Activated CD4-positive, alpha-beta T cell treated with anti-CD3 and anti-CD28 coated beads for 24 hours (primary cell): ENCODE measurements around the gene CBX6.
"Not testable (repeated sequence)": the region's sequence is repeated elsewhere in the genome, so short reads cannot be mapped to it uniquely, and the experiment has no call there.

Experiments
- DNase-seq, 2 donors: peaks; one replicate each; pipeline ENCODE4 v3.0.0-alpha.2; 2020; ENCODE audit warnings: low read depth in 2 of 2

CBX6 gene

GRCh38 chr22:38861170-38861876, 10.7 kb downstream of the CBX6 start:
- DNase-seq = no peak

GRCh38 chr22:38860283-38861169, 11.5 kb downstream of the CBX6 start:
- DNase-seq = no peak

GRCh38 chr22:38859581-38860282, 12.3 kb downstream of the CBX6 start:
- no peak for DNase-seq

GRCh38 chr22:38858492-38858891, 13.5 kb downstream of the CBX6 start:
- DNase-seq = no peak

GRCh38 chr22:38854476-38854875, 17.5 kb downstream of the CBX6 start:
- not testable (repeated sequence) for DNase-seq

- not testable (repeated sequence) for DNase-seq
These were observed 18.1 kb downstream of the CBX6 start for GRCh38 chr22:38853883-38854282.

- no peak for DNase-seq
These were observed 18.8 kb downstream of the CBX6 start for GRCh38 chr22:38853196-38853651.

GRCh38 chr22:38852522-38852921, 19.5 kb downstream of the CBX6 start:
- DNase-seq = no peak

GRCh38 chr22:38850941-38851849, 20.8 kb downstream of the CBX6 start:
- no peak for DNase-seq

- no peak for DNase-seq
These were observed 21.6 kb downstream of the CBX6 start for GRCh38 chr22:38850399-38850798.

GRCh38 chr22:38849811-38850210, 22.2 kb downstream of the CBX6 start:
- DNase-seq = no peak

- DNase-seq = no peak
These were observed 25.6 kb downstream of the CBX6 start for GRCh38 chr22:38846412-38846811.

GRCh38 chr22:38845004-38845740, 26.8 kb downstream of the CBX6 start:
- no peak for DNase-seq

GRCh38 chr22:38844315-38845003, 27.6 kb downstream of the CBX6 start:
- DNase-seq = no peak

- no peak for DNase-seq
These were observed 28.2 kb downstream of the CBX6 start, which contains the start of gene NPTXR for GRCh38 chr22:38843657-38844314. TSS of gene NPTXR (minus strand) at chr22:38844028.

GRCh38 chr22:38843201-38843656, 28.8 kb downstream of the CBX6 start:
- no peak for DNase-seq

- no peak for DNase-seq
These were observed 29.4 kb downstream of the CBX6 start for GRCh38 chr22:38842512-38843200.

- no peak for DNase-seq
These were observed 30.4 kb downstream of the CBX6 start for GRCh38 chr22:38841635-38842034.

- no peak for DNase-seq
These were observed 30.8 kb downstream of the CBX6 start for GRCh38 chr22:38841211-38841610.
